Lower lobe of right lung (tissue), 2 donors: ENCODE data around the gene OR52B6. TPM values are rescaled to one million over a fixed set of nuclear protein-coding genes. Genes with fewer than 3 reads are reported as not detected.

ENCODE experiments used
- ATAC-seq, 2 donors: fragments of 200-7000 bp; cut with Tn5 transposase; one replicate each; pipeline ENCODE4 v1.9.1; 2020 to 2022; ENCODE audit warnings: mild to moderate bottlenecking in 2 of 2, moderate library complexity in 2 of 2
- DNase-seq: peaks from one replicate; pipeline ENCODE4 v3.0.0-alpha.2; 2020
- H3K27ac ChIP-seq: fragments of 200-600 bp; one replicate; pipeline ENCODE4 v1.8.0; 2022
- H3K27me3 ChIP-seq: fragments of 200-600 bp; one replicate; pipeline ENCODE4 v1.8.0; 2022; ENCODE audit warnings: low read depth
- H3K36me3 ChIP-seq: fragments of 200-600 bp; one replicate; pipeline ENCODE4 v1.8.0; 2022; ENCODE audit warnings: mild to moderate bottlenecking
- H3K4me1 ChIP-seq: fragments of 200-600 bp; one replicate; pipeline ENCODE4 v1.8.0; 2022
- H3K4me3 ChIP-seq: fragments of 200-600 bp; one replicate; pipeline ENCODE4 v1.8.0; 2022; ENCODE audit warnings: mild to moderate bottlenecking
- H3K9me3 ChIP-seq: fragments of 200-600 bp; one replicate; pipeline ENCODE4 v1.8.0; 2022
- intact Hi-C: fragments of 100-400 bp; cut with DNase I; formaldehyde crosslinking; loops from one replicate; pipeline ENCODE4 v1.11.0; 2022
- total RNA-seq: library from RNA; stranded (reverse); fragmentation: NEBNext Ultra II Directional; extraction: Animal tissue kit (Norgen Biotek cat#: 25700); gene quantifications from one replicate; pipeline ENCODE4 v1.2.1, GENCODE V29; 2021
- TF ChIP-seq, protein P1 (sequence below): fragments of 200-600 bp; IDR thresholded peaks from one replicate; pipeline ENCODE4 v1.8.0; 2022; ENCODE audit warnings: antibody characterized with exemption, mild to moderate bottlenecking
- donor health status: DM: no; HTN: yes; CAD: no; lungs with severe emphysema.

Gene OR52B6
- total RNA-seq, 1 donor from 2014 or later, result not detected

DNA sequence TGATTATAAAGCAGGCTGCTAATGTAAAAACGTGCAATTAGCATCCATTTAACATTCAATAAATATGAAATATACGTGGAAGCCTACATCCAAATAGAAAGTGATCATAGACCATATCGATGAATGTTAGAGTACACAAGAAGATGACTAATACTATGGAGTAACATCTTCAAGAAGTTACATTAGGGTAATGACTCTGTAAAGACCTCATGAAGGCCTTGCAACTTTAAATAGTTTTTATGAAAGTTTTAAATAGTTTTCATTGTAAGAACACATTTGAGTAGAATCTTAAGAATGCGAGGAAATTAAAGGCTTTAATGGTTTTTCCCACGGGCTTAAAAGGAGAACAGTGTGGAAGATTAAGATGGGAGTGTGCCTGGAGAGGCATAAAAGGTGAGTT lies 45.5 kb downstream of the OR52B6 start:
- ATAC-seq (no peak), DNase-seq (no peak)
- TF ChIP-seq, protein P1, sequence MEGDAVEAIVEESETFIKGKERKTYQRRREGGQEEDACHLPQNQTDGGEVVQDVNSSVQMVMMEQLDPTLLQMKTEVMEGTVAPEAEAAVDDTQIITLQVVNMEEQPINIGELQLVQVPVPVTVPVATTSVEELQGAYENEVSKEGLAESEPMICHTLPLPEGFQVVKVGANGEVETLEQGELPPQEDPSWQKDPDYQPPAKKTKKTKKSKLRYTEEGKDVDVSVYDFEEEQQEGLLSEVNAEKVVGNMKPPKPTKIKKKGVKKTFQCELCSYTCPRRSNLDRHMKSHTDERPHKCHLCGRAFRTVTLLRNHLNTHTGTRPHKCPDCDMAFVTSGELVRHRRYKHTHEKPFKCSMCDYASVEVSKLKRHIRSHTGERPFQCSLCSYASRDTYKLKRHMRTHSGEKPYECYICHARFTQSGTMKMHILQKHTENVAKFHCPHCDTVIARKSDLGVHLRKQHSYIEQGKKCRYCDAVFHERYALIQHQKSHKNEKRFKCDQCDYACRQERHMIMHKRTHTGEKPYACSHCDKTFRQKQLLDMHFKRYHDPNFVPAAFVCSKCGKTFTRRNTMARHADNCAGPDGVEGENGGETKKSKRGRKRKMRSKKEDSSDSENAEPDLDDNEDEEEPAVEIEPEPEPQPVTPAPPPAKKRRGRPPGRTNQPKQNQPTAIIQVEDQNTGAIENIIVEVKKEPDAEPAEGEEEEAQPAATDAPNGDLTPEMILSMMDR, result no peak
- intact Hi-C loops, result no loop called here
- Histone ChIP-seq H3K4me3 (peak overlapping the region; percentile 67), H3K27ac (no peak overlapping the region), H3K9me3 (no peaks in the 10 kb centered on the region), H3K4me1 (peaks cover 32% of the 10 kb centered on the region), H3K36me3 (no peaks in the 10 kb centered on the region), H3K27me3 (no peaks in the 10 kb centered on the region)

- TF ChIP-seq, protein P1, result no peak
- Histone ChIP-seq H3K27me3 (no peaks in the 10 kb centered on the region), H3K9me3 (no peaks in the 10 kb centered on the region), H3K4me1 (no peaks in the 10 kb centered on the region), H3K4me3 (no peak overlapping the region), H3K36me3 (peaks cover 30% of the 10 kb centered on the region), H3K27ac (no peak overlapping the region)
- intact Hi-C loops, result no loop called here
- DNase-seq (no peak), ATAC-seq (no peak)
These were observed 50.7 kb downstream of the OR52B6 start for GRCh38 chr11:5631417-5631816.

Other genes starting within 250 kb of the OR52B6 start
- gene OR51B5, start 237.4 kb upstream of the OR52B6 start, total RNA-seq, result not detected
- gene OR51B6, start 229.4 kb upstream of the OR52B6 start, total RNA-seq, result not detected
- not detected for gene OR51M1, start 197.1 kb upstream of the OR52B6 start, total RNA-seq
- not detected for gene OR51Q1, start 158.8 kb upstream of the OR52B6 start, total RNA-seq
- gene OR51I1, start 139.4 kb upstream of the OR52B6 start, total RNA-seq, result 0.41 TPM
- gene OR51I2, start 131.6 kb upstream of the OR52B6 start, total RNA-seq, result not detected
- gene OR52D1, start 92.2 kb upstream of the OR52B6 start, total RNA-seq, result not detected
- 0.50 TPM for gene UBQLN3, start 70.9 kb upstream of the OR52B6 start, total RNA-seq
- gene UBQLNL, start 64.2 kb upstream of the OR52B6 start, total RNA-seq, result 1.1 TPM
- gene OR52H1, start 32.3 kb upstream of the OR52B6 start, total RNA-seq, result 0.35 TPM
- gene TRIM6, start 15.8 kb downstream of the OR52B6 start, total RNA-seq, result 3.7 TPM
- gene TRIM34, start 44.1 kb downstream of the OR52B6 start, total RNA-seq, result 13.7 TPM
- gene TRIM5, start 104.2 kb downstream of the OR52B6 start, total RNA-seq, result 37.1 TPM
- 224 TPM for gene TRIM22, start 108.9 kb downstream of the OR52B6 start, total RNA-seq
- not detected for gene OR56B1, start 155.6 kb downstream of the OR52B6 start, total RNA-seq
- not detected for gene OR52N4, start 173.4 kb downstream of the OR52B6 start, total RNA-seq
- gene OR52N5, start 202.5 kb downstream of the OR52B6 start, total RNA-seq, result not detected
- gene OR52N1, start 210.4 kb downstream of the OR52B6 start, total RNA-seq, result not detected
- not detected for gene OR52N2, start 228.0 kb downstream of the OR52B6 start, total RNA-seq